ENCODE results near the gene PLA2G5. TPM values are rescaled to one million over a fixed set of nuclear protein-coding genes. Genes with fewer than 3 reads are reported as not detected.
A peak's percentile ranks its signal among the peaks of the same experiment; 100 is the strongest.

PLA2G5 gene
- total RNA-seq, 1 experiment from 2014 or later, result not detected

DNA sequence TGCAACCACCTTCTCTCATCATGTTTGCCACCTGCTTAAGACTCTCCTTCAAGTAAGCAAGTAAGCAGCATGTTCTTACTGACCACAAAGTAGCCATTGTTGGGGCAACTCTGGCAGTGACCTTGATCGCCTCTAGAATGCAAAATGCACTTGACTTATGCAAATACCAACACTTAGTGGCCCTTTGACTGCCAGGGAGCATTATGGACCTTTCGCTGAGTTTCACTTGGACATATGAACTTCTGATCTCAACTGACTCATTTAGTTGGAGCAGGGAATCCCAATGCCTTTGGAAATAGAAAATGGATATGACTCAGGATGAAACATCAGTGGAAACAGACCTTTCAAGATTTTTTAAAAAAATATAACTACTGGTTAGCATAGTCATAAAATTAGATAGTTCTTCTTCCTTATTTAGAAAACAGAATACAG lies 6.1 kb upstream of the PLA2G5 start:
- Histone ChIP-seq H3K36me3 (ENCODE audit: low read depth, low read length) (no peaks in the 10 kb centered on the region), H3K79me2 (ENCODE audit: low read length) (no peaks in the 10 kb centered on the region), H3K4me2 (ENCODE audit: low read length) (peak overlapping the region; percentile 28), H3K27me3 (ENCODE audit: low read length) (no peaks in the 10 kb centered on the region), H4K20me1 (ENCODE audit: low read length) (no peaks in the 10 kb centered on the region), H3K4me1 (ENCODE audit: insufficient read depth, low read length) (peaks cover 19% of the 10 kb centered on the region), H3K4me3 (ENCODE audit: low read length) (no peak overlapping the region), H3F3A (ENCODE audit: low read length, unreplicated experiment) (peaks cover 3% of the 10 kb centered on the region), H3K9me3 (ENCODE audit: low read length) (no peaks in the 10 kb centered on the region), H3K9ac (ENCODE audit: low read length) (no peak overlapping the region), H2AFZ (ENCODE audit: low read length) (no peak overlapping the region), H3K9me2 (replicated peaks; ENCODE audit: low read length) (no peaks in the 10 kb centered on the region), H3K27ac (ENCODE audit: low read length) (peak overlapping the region; percentile 56)
- DNase-seq, result peak; percentile 88
- TF ChIP-seq EZH2phosphoT487 (IDR thresholded peaks at IDR 0.05; ENCODE audit: borderline replicate concordance, low read length) (no peak), EZH2 (IDR thresholded peaks at IDR 0.05; ENCODE audit: low read length, unreplicated experiment) (no peak)
- TF ChIP-seq, protein P1, sequence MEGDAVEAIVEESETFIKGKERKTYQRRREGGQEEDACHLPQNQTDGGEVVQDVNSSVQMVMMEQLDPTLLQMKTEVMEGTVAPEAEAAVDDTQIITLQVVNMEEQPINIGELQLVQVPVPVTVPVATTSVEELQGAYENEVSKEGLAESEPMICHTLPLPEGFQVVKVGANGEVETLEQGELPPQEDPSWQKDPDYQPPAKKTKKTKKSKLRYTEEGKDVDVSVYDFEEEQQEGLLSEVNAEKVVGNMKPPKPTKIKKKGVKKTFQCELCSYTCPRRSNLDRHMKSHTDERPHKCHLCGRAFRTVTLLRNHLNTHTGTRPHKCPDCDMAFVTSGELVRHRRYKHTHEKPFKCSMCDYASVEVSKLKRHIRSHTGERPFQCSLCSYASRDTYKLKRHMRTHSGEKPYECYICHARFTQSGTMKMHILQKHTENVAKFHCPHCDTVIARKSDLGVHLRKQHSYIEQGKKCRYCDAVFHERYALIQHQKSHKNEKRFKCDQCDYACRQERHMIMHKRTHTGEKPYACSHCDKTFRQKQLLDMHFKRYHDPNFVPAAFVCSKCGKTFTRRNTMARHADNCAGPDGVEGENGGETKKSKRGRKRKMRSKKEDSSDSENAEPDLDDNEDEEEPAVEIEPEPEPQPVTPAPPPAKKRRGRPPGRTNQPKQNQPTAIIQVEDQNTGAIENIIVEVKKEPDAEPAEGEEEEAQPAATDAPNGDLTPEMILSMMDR (conservative IDR thresholded peaks at IDR 0.05; ENCODE audit: low read depth, low read length), result no peak
- intact Hi-C loops (cut with micrococcal nuclease), result loop anchor here (5.0 kb wide), 1 partner anchor 67 kb away; no protein-coding TSS in a partner anchor
- BruUV-seq (replicated peaks), result no TSS peak
- POLR2A ChIA-PET (ENCODE audit: unreplicated experiment), result no interaction called here
- CTCF ChIA-PET, result no interaction called here
- ATAC-seq, result peak; percentile 92

DNA sequence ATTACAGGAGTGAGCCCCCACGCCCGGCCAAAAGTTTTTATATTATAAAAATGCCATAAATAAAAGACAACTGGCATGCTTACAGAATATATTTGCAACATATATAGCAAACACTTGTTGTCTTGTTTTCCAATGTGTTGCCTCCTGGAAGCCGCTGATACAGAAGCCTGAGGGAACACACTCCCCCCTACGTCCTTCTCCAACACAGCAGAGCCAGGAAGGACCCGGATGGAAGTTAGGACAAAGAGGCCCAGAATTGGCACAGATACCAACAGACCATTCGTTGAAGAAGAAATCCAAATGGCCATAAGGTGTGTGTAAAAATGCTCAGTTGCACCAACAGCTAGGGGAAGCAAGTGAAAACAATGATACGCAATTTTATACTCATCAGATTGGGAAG lies 1.3 kb upstream of the PLA2G5 start:
- no peak for ATAC-seq
- ChIA-PET CTCF (no interaction called here), POLR2A (ENCODE audit: unreplicated experiment) (no interaction called here)

DNA sequence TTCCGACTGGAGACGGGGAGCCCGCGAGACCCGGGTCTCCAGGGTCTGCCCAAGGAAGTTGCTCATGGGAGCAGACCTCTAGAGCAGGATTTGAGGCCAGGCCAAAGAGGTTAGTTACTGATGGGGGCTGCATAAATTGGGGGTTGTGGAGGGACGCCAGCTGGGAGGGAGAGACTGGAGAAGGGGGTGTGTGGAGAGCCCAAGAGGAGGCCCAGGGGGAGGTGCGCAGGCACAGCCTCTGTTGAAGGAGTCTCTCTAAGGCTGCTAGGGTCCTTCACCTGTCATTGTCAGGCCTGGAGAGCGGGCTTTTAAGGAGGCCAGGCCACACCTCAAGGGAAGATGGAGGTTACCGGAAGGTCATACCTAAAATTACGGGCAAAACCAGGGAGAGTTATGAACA lies 363 bp downstream of the PLA2G5 start:
- no peaks in the 10 kb centered on the region for H3K27me3 ChIP-seq (ENCODE audit: low read length)
- ChIA-PET CTCF (no interaction called here), POLR2A (ENCODE audit: unreplicated experiment) (no interaction called here)
- no peaks in the 10 kb centered on the region for H3K79me2 ChIP-seq (ENCODE audit: low read length)
- no peaks in the 10 kb centered on the region for H3K36me3 ChIP-seq (ENCODE audit: low read depth, low read length)
- no peak for ATAC-seq
- H3K4me2 ChIP-seq (ENCODE audit: low read length), result no peak overlapping the region
- BruUV-seq (replicated peaks), result no TSS peak
- no peaks in the 10 kb centered on the region for H3K9me3 ChIP-seq (ENCODE audit: low read length)
- no peak overlapping the region for H2AFZ ChIP-seq (ENCODE audit: low read length)
- no peaks in the 10 kb centered on the region for H3F3A ChIP-seq (ENCODE audit: low read length, unreplicated experiment)
- peaks cover 7% of the 10 kb centered on the region; the same call in 1 of the 2 replicates for H3K4me1 ChIP-seq (ENCODE audit: insufficient read depth, low read length)
- H3K27ac ChIP-seq (ENCODE audit: low read length), result no peak overlapping the region
- no peak overlapping the region for H3K9ac ChIP-seq (ENCODE audit: low read length)
- no peak overlapping the region for H3K4me3 ChIP-seq (ENCODE audit: low read length)
- DNase-seq, result no peak
- no peaks in the 10 kb centered on the region for H4K20me1 ChIP-seq (ENCODE audit: low read length)
- H3K9me2 ChIP-seq (replicated peaks; ENCODE audit: low read length), result no peaks in the 10 kb centered on the region
- intact Hi-C loops (cut with micrococcal nuclease), result no loop called here
- no peak for TF ChIP-seq EZH2 (IDR thresholded peaks at IDR 0.05; ENCODE audit: low read length, unreplicated experiment)
- TF ChIP-seq, protein P1 (conservative IDR thresholded peaks at IDR 0.05; ENCODE audit: low read depth, low read length), result no peak
- no peak for TF ChIP-seq EZH2phosphoT487 (IDR thresholded peaks at IDR 0.05; ENCODE audit: borderline replicate concordance, low read length)

More for the DNA sequence above, 1.3 kb upstream of the PLA2G5 start:
- Histone ChIP-seq H3K4me2 (ENCODE audit: low read length) (no peak overlapping the region), H3K27me3 (ENCODE audit: low read length) (no peaks in the 10 kb centered on the region), H4K20me1 (ENCODE audit: low read length) (no peaks in the 10 kb centered on the region), H3F3A (ENCODE audit: low read length, unreplicated experiment) (peaks cover 1% of the 10 kb centered on the region), H2AFZ (ENCODE audit: low read length) (no peak overlapping the region), H3K79me2 (ENCODE audit: low read length) (no peaks in the 10 kb centered on the region), H3K9ac (ENCODE audit: low read length) (no peak overlapping the region), H3K9me3 (ENCODE audit: low read length) (no peaks in the 10 kb centered on the region), H3K4me1 (ENCODE audit: insufficient read depth, low read length) (peaks cover 15% of the 10 kb centered on the region), H3K27ac (ENCODE audit: low read length) (no peak overlapping the region), H3K9me2 (replicated peaks; ENCODE audit: low read length) (no peaks in the 10 kb centered on the region), H3K36me3 (ENCODE audit: low read depth, low read length) (no peaks in the 10 kb centered on the region), H3K4me3 (ENCODE audit: low read length) (no peak overlapping the region)
- intact Hi-C loops (cut with micrococcal nuclease), result no loop called here
- no peak for DNase-seq
- no TSS peak for BruUV-seq (replicated peaks)
- TF ChIP-seq EZH2 (IDR thresholded peaks at IDR 0.05; ENCODE audit: low read length, unreplicated experiment) (no peak), EZH2phosphoT487 (IDR thresholded peaks at IDR 0.05; ENCODE audit: borderline replicate concordance, low read length) (no peak)
- TF ChIP-seq, protein P1 (conservative IDR thresholded peaks at IDR 0.05; ENCODE audit: low read depth, low read length), result no peak
